ENCODE data around the gene SEC11C. TPM values are rescaled to one million over a fixed set of nuclear protein-coding genes. Genes with fewer than 3 reads are reported as not detected.

SEC11C gene
- total and polyA plus RNA-seq, 4 experiments from 2014 or later: 85.1 to 271 (median 151) TPM

- no peak overlapping the region for H3K27ac Mint-ChIP-seq
- Histone ChIP-seq H3K4me1 (ENCODE audit: insufficient read depth, low read length) (no peaks in the 10 kb centered on the region), H3K27me3 (ENCODE audit: insufficient read depth, low read length) (peaks cover 16% of the 10 kb centered on the region), H3K27ac (ENCODE audit: low read depth, low read length) (no peak overlapping the region), H3K36me3 (ENCODE audit: insufficient read depth, low read length) (no peaks in the 10 kb centered on the region), H3K9me3 (ENCODE audit: control insufficient read depth in 1 of 2, low read length in 2 of 2) (no peaks in the 10 kb centered on the region), H3K4me3 (ENCODE audit: low read length in 2 of 2) (no peak overlapping the region)
- peaks cover 36 to 45% of the 10 kb centered on the region in 2 donors for H3K27me3 Mint-ChIP-seq
- no peaks in the 10 kb centered on the region for H3K4me1 Mint-ChIP-seq
- POLR2A ChIA-PET (ENCODE audit: partially characterized antibody): no interaction called here
- intact Hi-C loops (cut with micrococcal nuclease): no loop called here
- no peak overlapping the region for H3K4me3 Mint-ChIP-seq
- CTCF ChIA-PET (ENCODE audit: partially characterized antibody): interaction anchor here (0.7 kb wide), 1 partner anchor 44 kb away, joined by 3 read pairs; no protein-coding TSS in a partner anchor
- no peaks in the 10 kb centered on the region for H3K36me3 Mint-ChIP-seq
- H3K9me3 Mint-ChIP-seq: peaks cover 0 to 6% (median 0%) of the 10 kb centered on the region in 8 donors
- DNase-seq: no peak
These were observed 25.5 kb upstream of the SEC11C start for GRCh38 chr18:59114160-59114559.

DNA sequence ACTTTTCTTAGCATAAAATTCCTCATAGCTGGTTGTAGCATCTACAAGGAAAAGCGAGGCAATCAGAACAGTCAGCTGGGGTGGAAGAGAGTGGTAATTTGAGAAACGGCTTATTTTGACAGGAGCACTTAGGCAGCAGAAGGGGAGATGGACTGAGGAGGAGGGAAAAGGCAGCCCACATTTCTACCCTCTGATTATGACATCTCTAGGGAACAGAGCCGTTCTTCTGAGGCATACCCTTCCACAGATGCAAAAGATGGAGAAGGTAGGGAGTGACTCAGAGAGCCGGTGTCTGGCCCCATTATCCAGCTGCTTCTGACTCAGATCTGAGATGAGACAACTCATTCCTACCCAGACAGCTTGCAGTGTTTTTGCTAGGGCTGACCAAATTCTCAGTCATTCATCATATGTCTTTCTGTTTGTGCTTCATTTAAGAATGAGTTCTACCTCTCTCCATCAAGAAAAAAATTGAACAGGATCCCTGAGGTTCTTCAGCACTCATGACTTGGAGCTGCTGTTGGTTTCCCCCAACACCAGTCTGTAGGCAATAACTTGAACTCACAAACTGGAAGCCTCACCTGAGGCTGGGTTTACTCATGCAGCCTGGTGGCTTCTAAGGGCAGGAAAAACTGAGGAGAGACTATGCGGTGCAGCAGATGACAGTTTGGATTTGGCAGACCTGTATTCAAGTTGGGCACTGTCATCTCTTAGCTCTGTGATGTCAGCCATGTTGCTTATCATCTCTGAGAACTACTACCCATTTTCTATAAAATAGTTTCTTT, 15.9 kb upstream of the SEC11C start:
- Mint-ChIP-seq H3K4me1 (no peaks in the 10 kb centered on the region), H3K27me3 (peaks cover 30 to 33% of the 10 kb centered on the region in 2 donors), H3K36me3 (no peaks in the 10 kb centered on the region), H3K9me3 (peaks cover 0 to 4% (median 0%) of the 10 kb centered on the region in 8 donors), H3K27ac (no peak overlapping the region), H3K4me3 (no peak overlapping the region)
- Histone ChIP-seq H3K4me1 (ENCODE audit: insufficient read depth, low read length) (no peaks in the 10 kb centered on the region), H3K27me3 (ENCODE audit: insufficient read depth, low read length) (no peaks in the 10 kb centered on the region), H3K9me3 (ENCODE audit: control insufficient read depth in 1 of 2, low read length in 2 of 2) (no peaks in the 10 kb centered on the region), H3K4me3 (ENCODE audit: low read length in 2 of 2) (no peak overlapping the region), H3K27ac (ENCODE audit: low read depth, low read length) (no peak overlapping the region), H3K36me3 (ENCODE audit: insufficient read depth, low read length) (no peaks in the 10 kb centered on the region)
- ChIA-PET CTCF (ENCODE audit: partially characterized antibody) (no interaction called here), POLR2A (ENCODE audit: partially characterized antibody) (no interaction called here)
- intact Hi-C loops (cut with micrococcal nuclease): no loop called here
- DNase-seq: no peak

GRCh38 chr18:59124370-59124704, 15.3 kb upstream of the SEC11C start:
- Histone ChIP-seq H3K4me3 (ENCODE audit: low read length in 2 of 2) (no peak overlapping the region), H3K4me1 (ENCODE audit: insufficient read depth, low read length) (no peaks in the 10 kb centered on the region), H3K36me3 (ENCODE audit: insufficient read depth, low read length) (no peaks in the 10 kb centered on the region), H3K9me3 (ENCODE audit: control insufficient read depth in 1 of 2, low read length in 2 of 2) (no peaks in the 10 kb centered on the region), H3K27ac (ENCODE audit: low read depth, low read length) (no peak overlapping the region), H3K27me3 (ENCODE audit: insufficient read depth, low read length) (no peaks in the 10 kb centered on the region)
- Mint-ChIP-seq H3K27ac (no peak overlapping the region), H3K9me3 (peaks cover 0 to 4% (median 0%) of the 10 kb centered on the region in 8 donors), H3K4me3 (no peak overlapping the region), H3K4me1 (no peaks in the 10 kb centered on the region), H3K36me3 (no peaks in the 10 kb centered on the region), H3K27me3 (peaks cover 31 to 34% of the 10 kb centered on the region in 2 donors)
- ChIA-PET CTCF (ENCODE audit: partially characterized antibody) (no interaction called here), POLR2A (ENCODE audit: partially characterized antibody) (no interaction called here)
- no peak for DNase-seq
- intact Hi-C loops (cut with micrococcal nuclease): no loop called here

DNA sequence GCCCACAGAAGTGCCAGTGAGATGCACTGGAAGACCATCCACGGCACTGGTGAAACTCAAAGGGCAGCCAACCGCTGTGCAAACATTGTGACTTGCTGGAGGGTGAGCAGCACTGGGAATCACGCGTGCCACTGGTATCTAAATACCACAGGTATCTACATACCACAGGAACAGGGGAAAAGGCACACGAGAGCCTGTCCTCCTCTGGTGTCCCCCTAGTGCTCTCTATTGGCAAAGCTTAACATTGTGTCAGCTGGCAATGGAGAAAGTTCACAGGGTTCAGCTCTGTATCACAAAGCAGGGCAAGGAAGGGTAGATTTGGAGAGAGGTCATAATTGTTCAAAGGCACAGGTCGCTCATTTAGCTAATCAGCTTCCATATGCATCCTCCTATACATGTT, 12.6 kb upstream of the SEC11C start:
- Mint-ChIP-seq H3K36me3 (no peaks in the 10 kb centered on the region), H3K4me1 (no peaks in the 10 kb centered on the region), H3K9me3 (peaks cover 0 to 4% (median 0%) of the 10 kb centered on the region in 8 donors), H3K27me3 (peaks cover 38 to 41% of the 10 kb centered on the region in 2 donors), H3K4me3 (no peak overlapping the region), H3K27ac (no peak overlapping the region)
- Histone ChIP-seq H3K27ac (ENCODE audit: low read depth, low read length) (no peak overlapping the region), H3K27me3 (ENCODE audit: insufficient read depth, low read length) (no peaks in the 10 kb centered on the region), H3K9me3 (ENCODE audit: control insufficient read depth in 1 of 2, low read length in 2 of 2) (no peaks in the 10 kb centered on the region), H3K36me3 (ENCODE audit: insufficient read depth, low read length) (no peaks in the 10 kb centered on the region), H3K4me1 (ENCODE audit: insufficient read depth, low read length) (no peaks in the 10 kb centered on the region), H3K4me3 (ENCODE audit: low read length in 2 of 2) (no peak overlapping the region)
- ChIA-PET CTCF (ENCODE audit: partially characterized antibody) (no interaction called here), POLR2A (ENCODE audit: partially characterized antibody) (no interaction called here)
- DNase-seq: no peak
- intact Hi-C loops (cut with micrococcal nuclease): no loop called here

- ChIA-PET CTCF (ENCODE audit: partially characterized antibody) (no interaction called here), POLR2A (ENCODE audit: partially characterized antibody) (no interaction called here)
- no peak overlapping the region for H3K27ac ChIP-seq (ENCODE audit: low read depth, low read length)
- no peaks in the 10 kb centered on the region for H3K9me3 Mint-ChIP-seq
- H3K27ac Mint-ChIP-seq: no peak overlapping the region
- H3K36me3 Mint-ChIP-seq: no peaks in the 10 kb centered on the region
- H3K27me3 ChIP-seq (ENCODE audit: insufficient read depth, low read length): no peaks in the 10 kb centered on the region
- no peaks in the 10 kb centered on the region for H3K4me1 ChIP-seq (ENCODE audit: insufficient read depth, low read length)
- H3K9me3 ChIP-seq (ENCODE audit: control insufficient read depth in 1 of 2, low read length in 2 of 2): no peaks in the 10 kb centered on the region
- H3K4me3 ChIP-seq (ENCODE audit: low read length in 2 of 2): no peak overlapping the region
- no peaks in the 10 kb centered on the region for H3K4me1 Mint-ChIP-seq
- peaks cover 55 to 56% of the 10 kb centered on the region in 2 donors for H3K27me3 Mint-ChIP-seq
- H3K36me3 ChIP-seq (ENCODE audit: insufficient read depth, low read length): no peaks in the 10 kb centered on the region
- DNase-seq: no peak
- H3K4me3 Mint-ChIP-seq: no peak overlapping the region
- intact Hi-C loops (cut with micrococcal nuclease): no loop called here
These were observed 9.6 kb upstream of the SEC11C start for GRCh38 chr18:59129951-59130703.

DNA sequence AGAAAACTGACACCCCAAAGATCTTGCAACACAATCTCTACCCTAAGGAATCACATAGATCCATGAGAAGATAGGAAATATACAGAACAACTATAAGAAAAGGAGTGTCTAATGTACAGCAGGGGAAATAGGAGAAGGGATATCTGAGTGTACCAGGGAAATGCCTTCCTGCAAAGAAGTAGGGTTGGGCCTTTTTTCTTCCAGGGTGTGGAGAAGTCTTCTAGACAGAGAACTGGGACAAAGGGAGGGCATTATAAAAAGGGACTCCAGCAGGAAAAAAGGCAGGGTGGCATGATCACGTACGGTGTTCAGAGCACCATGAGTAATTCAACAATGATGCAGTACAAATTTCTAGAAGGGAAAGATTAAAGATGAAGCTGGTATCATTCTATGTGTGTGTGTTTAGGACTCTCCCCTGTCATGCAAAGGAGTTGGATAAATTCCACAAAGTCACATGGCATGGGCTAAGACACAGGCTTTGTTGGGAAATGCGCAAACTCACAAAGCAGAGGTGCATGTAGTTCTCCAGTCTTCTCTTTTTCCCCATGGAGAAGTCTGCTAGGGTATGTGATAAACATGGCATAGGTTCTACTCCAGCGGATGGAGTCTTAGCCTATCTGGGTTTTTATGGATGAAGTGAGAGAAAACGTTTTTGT, 6.7 kb upstream of the SEC11C start:
- Histone ChIP-seq H3K27ac (ENCODE audit: low read depth, low read length) (no peak overlapping the region), H3K4me1 (ENCODE audit: insufficient read depth, low read length) (no peaks in the 10 kb centered on the region), H3K9me3 (ENCODE audit: control insufficient read depth in 1 of 2, low read length in 2 of 2) (no peaks in the 10 kb centered on the region), H3K4me3 (ENCODE audit: low read length in 2 of 2) (no peak overlapping the region), H3K27me3 (ENCODE audit: insufficient read depth, low read length) (no peaks in the 10 kb centered on the region), H3K36me3 (ENCODE audit: insufficient read depth, low read length) (no peaks in the 10 kb centered on the region)
- Mint-ChIP-seq H3K27ac (no peak overlapping the region), H3K9me3 (peaks cover 0 to 2% (median 0%) of the 10 kb centered on the region in 8 donors), H3K4me1 (no peaks in the 10 kb centered on the region), H3K36me3 (no peaks in the 10 kb centered on the region), H3K4me3 (no peak overlapping the region), H3K27me3 (peaks cover 46 to 49% of the 10 kb centered on the region in 2 donors)
- intact Hi-C loops (cut with micrococcal nuclease): no loop called here
- CTCF ChIA-PET (ENCODE audit: partially characterized antibody): no interaction called here
- DNase-seq: no peak
- POLR2A ChIA-PET (ENCODE audit: partially characterized antibody): no interaction called here

DNA sequence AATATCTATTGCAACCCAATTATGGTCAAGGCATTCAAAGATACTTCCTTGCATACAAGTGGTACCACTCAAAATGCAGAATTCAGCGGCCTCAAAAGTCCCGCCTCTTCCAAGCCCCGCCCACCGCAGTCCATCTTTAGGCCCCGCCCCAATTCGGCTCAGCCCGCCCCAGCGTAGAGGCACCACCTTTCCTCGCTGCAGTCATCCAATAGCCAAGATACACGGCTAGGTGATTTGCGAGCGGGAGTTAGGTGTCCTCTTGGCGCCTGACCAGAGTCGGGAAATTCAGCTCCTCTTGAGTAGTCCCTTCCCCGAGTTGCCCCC, 431 bp upstream of the SEC11C start:
- H3K4me1 ChIP-seq (ENCODE audit: insufficient read depth, low read length): peaks cover 41% of the 10 kb centered on the region
- H3K4me1 Mint-ChIP-seq: peaks cover 29 to 52% (median 39%) of the 10 kb centered on the region in 4 donors
- peaks cover 9% of the 10 kb centered on the region in 2 donors for H3K27me3 Mint-ChIP-seq
- ChIA-PET POLR2A (ENCODE audit: partially characterized antibody) (interaction anchor here (1.3 to 1.8 kb wide), 5 partner anchors 13 to 468 kb away, joined by 3 to 7 read pairs (median 3); partner anchors contain the start of gene MALT1), CTCF (ENCODE audit: partially characterized antibody) (no interaction called here)
- H3K9me3 ChIP-seq (ENCODE audit: control insufficient read depth in 1 of 2, low read length in 2 of 2): no peaks in the 10 kb centered on the region
- H3K36me3 Mint-ChIP-seq: peaks cover 0 to 5% of the 10 kb centered on the region in 2 donors
- peak overlapping the region; percentile 92 to 97 (median 95) for H3K4me3 Mint-ChIP-seq
- H3K27me3 ChIP-seq (ENCODE audit: insufficient read depth, low read length): no peaks in the 10 kb centered on the region
- DNase-seq: peak in 4 of 5 donors; percentile 95 to 96 (median 96)
- H3K9me3 Mint-ChIP-seq: peaks cover 0 to 2% (median 0%) of the 10 kb centered on the region in 8 donors
- no peaks in the 10 kb centered on the region for H3K36me3 ChIP-seq (ENCODE audit: insufficient read depth, low read length)
- intact Hi-C loops (cut with micrococcal nuclease): loop anchor here (1.0 kb wide), 4 partner anchors 55 to 1509 kb away; partner anchors contain the start of genes LMAN1 and MALT1
- peak overlapping the region; percentile 99 to 100 (median 100) for H3K27ac Mint-ChIP-seq
- peak overlapping the region; percentile 91 for H3K27ac ChIP-seq (ENCODE audit: low read depth, low read length)
- H3K4me3 ChIP-seq (ENCODE audit: low read length in 2 of 2): peak overlapping the region; percentile 59 to 88

All from CD4-positive, alpha-beta memory T cell (primary cell).